ENCODE measurements around the gene MED14. TPM values are rescaled to one million over a fixed set of nuclear protein-coding genes. Genes with fewer than 3 reads are reported as not detected.

Gene MED14
- total and polyA plus RNA-seq, 2 of the 8 experiments (the other 6 are each of a cell fraction or from before 2014, with no cell fraction given): 79.7 to 117 TPM

GRCh38 chrX:40646489-40647306, 88.6 kb downstream of the MED14 start (continued):
- TF ChIP-seq PHF8 (conservative IDR thresholded peaks at IDR 0.05; ENCODE audit: low read depth, low read length) (no peak), HDAC6 (IDR thresholded peaks at IDR 0.05; ENCODE audit: low read depth, low read length) (no peak), RXRA (IDR thresholded peaks at IDR 0.05; ENCODE audit: insufficient read depth, low read depth, low read length) (no peak), EGR1 (IDR thresholded peaks at IDR 0.05; ENCODE audit: borderline replicate concordance, low read depth, low read length) (no peak), JUN (IDR thresholded peaks at IDR 0.05; ENCODE audit: low read depth, low read length) (no peak), BACH1 (IDR thresholded peaks at IDR 0.05; ENCODE audit: low read length) (no peak), SAP30 (IDR thresholded peaks at IDR 0.05; ENCODE audit: insufficient read depth, insufficient replicate concordance, low read length) (no peak), ZNF274 (IDR thresholded peaks at IDR 0.05; ENCODE audit: borderline replicate concordance, extremely low read depth, low read length) (no peak), E2F6 (IDR thresholded peaks at IDR 0.05) (no peak), SP1 (IDR thresholded peaks at IDR 0.05; ENCODE audit: low read depth, low read length) (no peak), RAD21 (IDR thresholded peaks at IDR 0.05 in 1 of 2, conservative IDR thresholded peaks at IDR 0.05 in 1 of 2; ENCODE audit: low read depth in 2 of 2, low read length in 2 of 2) (no peak)
